ENCODE data around the gene IRGQ.

IRGQ gene

GRCh38 chr19:43634506-43634871 is 38.6 kb upstream of the IRGQ start:
- DNase-seq (ENCODE audit: low read depth in 2 of 2), result no peak
- TF ChIP-seq, protein P1, sequence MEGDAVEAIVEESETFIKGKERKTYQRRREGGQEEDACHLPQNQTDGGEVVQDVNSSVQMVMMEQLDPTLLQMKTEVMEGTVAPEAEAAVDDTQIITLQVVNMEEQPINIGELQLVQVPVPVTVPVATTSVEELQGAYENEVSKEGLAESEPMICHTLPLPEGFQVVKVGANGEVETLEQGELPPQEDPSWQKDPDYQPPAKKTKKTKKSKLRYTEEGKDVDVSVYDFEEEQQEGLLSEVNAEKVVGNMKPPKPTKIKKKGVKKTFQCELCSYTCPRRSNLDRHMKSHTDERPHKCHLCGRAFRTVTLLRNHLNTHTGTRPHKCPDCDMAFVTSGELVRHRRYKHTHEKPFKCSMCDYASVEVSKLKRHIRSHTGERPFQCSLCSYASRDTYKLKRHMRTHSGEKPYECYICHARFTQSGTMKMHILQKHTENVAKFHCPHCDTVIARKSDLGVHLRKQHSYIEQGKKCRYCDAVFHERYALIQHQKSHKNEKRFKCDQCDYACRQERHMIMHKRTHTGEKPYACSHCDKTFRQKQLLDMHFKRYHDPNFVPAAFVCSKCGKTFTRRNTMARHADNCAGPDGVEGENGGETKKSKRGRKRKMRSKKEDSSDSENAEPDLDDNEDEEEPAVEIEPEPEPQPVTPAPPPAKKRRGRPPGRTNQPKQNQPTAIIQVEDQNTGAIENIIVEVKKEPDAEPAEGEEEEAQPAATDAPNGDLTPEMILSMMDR (IDR thresholded peaks at IDR 0.05; ENCODE audit: low read depth, low read length), result no peak
- no peak overlapping the region for H3K4me3 ChIP-seq (replicated peaks in 1 of 2; ENCODE audit: low read depth in 2 of 2, low read length in 2 of 2)

GRCh38 chr19:43634068-43634467 is 38.1 kb upstream of the IRGQ start:
- no peak overlapping the region for H3K4me3 ChIP-seq (replicated peaks in 1 of 2; ENCODE audit: low read depth in 2 of 2, low read length in 2 of 2)
- TF ChIP-seq, protein P1 (IDR thresholded peaks at IDR 0.05; ENCODE audit: low read depth, low read length), result no peak
- no peak for DNase-seq (ENCODE audit: low read depth in 2 of 2)

DNA sequence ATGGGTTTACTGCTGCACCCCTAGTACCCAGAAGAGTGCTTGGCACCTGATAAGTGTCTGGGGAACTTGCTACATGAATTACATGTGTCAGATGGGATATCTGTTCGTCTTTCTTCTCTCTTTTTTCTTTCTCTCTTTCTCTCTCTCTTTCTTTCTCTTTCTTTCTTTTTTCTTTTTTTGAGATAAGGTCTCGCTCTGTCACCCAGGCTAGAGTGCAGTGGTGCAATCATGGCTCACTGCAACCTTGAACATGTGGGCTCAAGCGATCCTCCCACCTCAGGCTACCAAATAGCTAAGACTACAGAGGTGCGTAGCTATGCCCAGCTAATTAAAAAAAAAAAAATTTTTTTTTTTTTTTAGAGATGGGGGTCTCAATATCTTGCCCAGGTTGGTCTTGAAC is 37.6 kb upstream of the IRGQ start:
- TF ChIP-seq, protein P1 (IDR thresholded peaks at IDR 0.05; ENCODE audit: low read depth, low read length), result no peak
- no peak overlapping the region for H3K4me3 ChIP-seq (replicated peaks in 1 of 2; ENCODE audit: low read depth in 2 of 2, low read length in 2 of 2)
- DNase-seq (ENCODE audit: low read depth in 2 of 2), result no peak

DNA sequence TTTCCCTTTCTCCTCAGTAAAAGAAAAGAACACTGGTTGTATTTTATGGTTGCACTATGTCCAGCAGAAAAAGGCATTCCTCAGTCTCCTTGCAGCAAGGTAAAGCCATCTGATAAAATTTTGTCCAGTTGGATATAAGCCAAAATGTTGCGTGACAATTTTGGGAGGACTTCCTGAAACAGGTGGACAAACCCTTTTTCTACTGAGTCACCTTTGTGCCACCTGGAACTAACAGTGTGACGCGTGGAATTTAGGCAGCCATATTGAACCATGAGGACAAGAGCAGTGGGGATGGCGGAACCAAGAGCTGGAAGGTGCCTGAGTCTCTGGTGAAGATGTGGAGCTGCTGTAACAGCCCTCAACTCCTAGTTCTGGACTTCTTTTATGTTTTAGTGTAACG is 35.6 kb upstream of the IRGQ start:
- no peak overlapping the region for H3K4me3 ChIP-seq (replicated peaks in 1 of 2; ENCODE audit: low read depth in 2 of 2, low read length in 2 of 2)
- TF ChIP-seq, protein P1 (IDR thresholded peaks at IDR 0.05; ENCODE audit: low read depth, low read length), result no peak
- DNase-seq (ENCODE audit: low read depth in 2 of 2), result no peak

- TF ChIP-seq, protein P1 (IDR thresholded peaks at IDR 0.05; ENCODE audit: low read depth, low read length), result no peak
- H3K4me3 ChIP-seq (replicated peaks in 1 of 2; ENCODE audit: low read depth in 2 of 2, low read length in 2 of 2), result no peak overlapping the region
- DNase-seq (ENCODE audit: low read depth in 2 of 2), result no peak
These were observed 32.9 kb upstream of the IRGQ start for GRCh38 chr19:43628646-43629326.

- no peak overlapping the region for H3K4me3 ChIP-seq (replicated peaks in 1 of 2; ENCODE audit: low read depth in 2 of 2, low read length in 2 of 2)
- DNase-seq (ENCODE audit: low read depth in 2 of 2), result no peak
- TF ChIP-seq, protein P1 (IDR thresholded peaks at IDR 0.05; ENCODE audit: low read depth, low read length), result no peak
These were observed 30.9 kb upstream of the IRGQ start for GRCh38 chr19:43626838-43627237.
